H1 (cell line): Measurements from ENCODE around the gene FARP2. TPM values are rescaled to one million over a fixed set of nuclear protein-coding genes. Genes with fewer than 3 reads are reported as not detected.

ENCODE experiments used
- CTCF ChIA-PET: fragments of 300-600 bp; sonication (Branson Sonifier 250); formaldehyde crosslinking; loops from one replicate; lab custom pipeline; 2021; ENCODE audit not compliant: partially characterized antibody; lab: Charles Lee
- POLR2A ChIA-PET: fragments of 300-600 bp; sonication (Branson Sonifier 250); formaldehyde crosslinking; loops from one replicate; lab custom pipeline; 2021; ENCODE audit warnings: inconsistent platforms; ENCODE audit not compliant: partially characterized antibody; lab: Charles Lee
- DNase-seq, 2 experiments: peaks; one replicate each; pipeline versions ENCODE4 v3.0.0 to v3.0.0-alpha.2; 2010 to 2022; ENCODE audit warnings: low spot score in 2 of 2, low read depth in 1 of 2, mixed read lengths in 1 of 2
- FAIRE-seq: peaks from 2 replicates; lab custom pipeline; 2011; peaks lifted over from hg19 to GRCh38; lab: Jason Lieb, UNC
- H2AFZ ChIP-seq: 2 replicates; pipeline ENCODE4 v1.8.1; 2012; ENCODE audit warnings: low read length, inconsistent platforms
- H2AK5ac ChIP-seq: 2 replicates; pipeline ENCODE4 v1.6.1; 2013; ENCODE audit warnings: low read depth, low read length
- H2BK120ac ChIP-seq: replicated peaks from 2 replicates; pipeline ENCODE3; 2013; ENCODE audit warnings: low read depth, low read length, inconsistent platforms
- H2BK12ac ChIP-seq: 2 replicates; pipeline ENCODE4 v1.6.1; 2013; ENCODE audit warnings: low read depth, low read length
- H2BK15ac ChIP-seq: 2 replicates; pipeline ENCODE4 v1.6.1; 2013; ENCODE audit warnings: low read length
- H2BK20ac ChIP-seq: 2 replicates; pipeline ENCODE4 v1.6.1; 2013; ENCODE audit warnings: low read length
- H2BK5ac ChIP-seq: 2 replicates; pipeline ENCODE4 v1.6.1; 2013; ENCODE audit warnings: low read depth, low read length
- H3K14ac ChIP-seq: 2 replicates; pipeline ENCODE4 v1.6.1; 2013; ENCODE audit warnings: inconsistent platforms; ENCODE audit not compliant: insufficient read length
- H3K18ac ChIP-seq: 2 replicates; pipeline ENCODE4 v1.6.1; 2013; ENCODE audit warnings: low read length; ENCODE audit errors: extremely low read depth
- H3K23ac ChIP-seq: 2 replicates; pipeline ENCODE4 v1.6.1; 2013; ENCODE audit warnings: inconsistent platforms; ENCODE audit not compliant: insufficient read length
- H3K23me2 ChIP-seq: 2 replicates; pipeline ENCODE4 v1.6.1; 2013; ENCODE audit warnings: low read depth, low read length
- H3K27ac ChIP-seq: 2 replicates; pipeline ENCODE4 v1.6.1; 2011; ENCODE audit warnings: low read depth, low read length, inconsistent platforms
- H3K27me3 ChIP-seq, 4 experiments: replicated peaks in 1 of 4; 1 replicate in 1 of 4; 2 replicates in 3 of 4; pipeline versions ENCODE4 v1.6.1 to v1.8.1; 2011 to 2013; ENCODE audit warnings: low read length in 3 of 4, mild to moderate bottlenecking in 3 of 4, inconsistent platforms in 2 of 4, mixed read lengths in 2 of 4, moderate library complexity in 1 of 4; ENCODE audit not compliant: control insufficient read depth in 3 of 4, insufficient read depth in 3 of 4; ENCODE audit errors: extremely low read depth in 1 of 4
- H3K36me3 ChIP-seq, 4 experiments: 2 replicates each; pipeline versions ENCODE4 v1.6.1 to v1.8.1; 2011 to 2013; ENCODE audit warnings: mild to moderate bottlenecking in 4 of 4, low read length in 3 of 4, moderate library complexity in 2 of 4, control low read depth in 1 of 4, inconsistent platforms in 1 of 4; ENCODE audit not compliant: insufficient read depth in 4 of 4, control insufficient read depth in 2 of 4
- H3K4ac ChIP-seq: replicated peaks from 2 replicates; pipeline ENCODE3; 2013; ENCODE audit warnings: low read length, low read depth, mixed read lengths, inconsistent platforms; ENCODE audit not compliant: insufficient read length
- H3K4me1 ChIP-seq, 4 experiments: replicated peaks in 1 of 4; 1 replicate in 1 of 4; 2 replicates in 3 of 4; pipeline versions ENCODE4 v1.6.1 to v1.8.1; 2011 to 2013; ENCODE audit warnings: low read length in 3 of 4, inconsistent platforms in 2 of 4, mixed read lengths in 1 of 4; ENCODE audit not compliant: insufficient read depth in 4 of 4, control insufficient read depth in 3 of 4
- H3K4me2 ChIP-seq, 2 experiments: 2 replicates each; pipeline versions ENCODE4 v1.6.1 to v1.8.1; 2011 to 2013; ENCODE audit warnings: low read depth in 2 of 2, low read length in 2 of 2, control low read depth in 1 of 2, inconsistent platforms in 1 of 2, mild to moderate bottlenecking in 1 of 2; ENCODE audit not compliant: insufficient read depth in 1 of 2
- H3K4me3 ChIP-seq, 4 experiments: fragments of 200-600, 300-600 bp in 1 of 4; sonication (generic), shearing (Covaris generic), sonication (Bioruptor Twin) in 1 of 4; 2 replicates each; pipeline versions ENCODE4 v1.5.1 to v1.8.1; 2011 to 2016; ENCODE audit warnings: low read length in 4 of 4, low read depth in 3 of 4, control low read depth in 2 of 4, inconsistent platforms in 2 of 4, mild to moderate bottlenecking in 2 of 4, mixed read lengths in 1 of 4, moderate library complexity in 1 of 4; ENCODE audit not compliant: insufficient read depth in 2 of 4; ENCODE audit errors: extremely low read depth in 1 of 4
- H3K56ac ChIP-seq: replicated peaks from 2 replicates; pipeline ENCODE3; 2013; ENCODE audit warnings: low read depth, mild to moderate bottlenecking, mixed read lengths, low read length, inconsistent platforms; ENCODE audit not compliant: insufficient read length
- H3K79me1 ChIP-seq: 2 replicates; pipeline ENCODE4 v1.6.1; 2013; ENCODE audit warnings: low read depth, low read length, control low read depth
- H3K79me2 ChIP-seq, 2 experiments: 2 replicates each; pipeline versions ENCODE4 v1.6.1 to v1.8.1; 2012 to 2013; ENCODE audit warnings: low read length in 2 of 2, mild to moderate bottlenecking in 2 of 2, inconsistent platforms in 1 of 2; ENCODE audit not compliant: insufficient read depth in 2 of 2, control insufficient read depth in 1 of 2
- H3K9ac ChIP-seq, 4 experiments: replicated peaks in 1 of 4; 1 replicate in 1 of 4; 2 replicates in 3 of 4; pipeline versions ENCODE4 v1.6.1 to v1.8.1; 2011 to 2013; ENCODE audit warnings: low read depth in 3 of 4, low read length in 3 of 4, control low read depth in 2 of 4, mild to moderate bottlenecking in 2 of 4, moderate library complexity in 2 of 4, inconsistent platforms in 1 of 4; ENCODE audit errors: extremely low read depth in 1 of 4
- H3K9me3 ChIP-seq, 2 experiments: 2 replicates each; pipeline versions ENCODE4 v1.6.1 to v1.8.1; 2012 to 2013; ENCODE audit warnings: mild to moderate bottlenecking in 2 of 2, moderate library complexity in 2 of 2, control low read depth in 1 of 2, inconsistent platforms in 1 of 2, low read depth in 1 of 2, low read length in 1 of 2, mixed read lengths in 1 of 2; ENCODE audit not compliant: insufficient read depth in 2 of 2
- H4K20me1 ChIP-seq, 2 experiments: replicated peaks in 1 of 2; 2 replicates each; pipeline versions ENCODE3 to v1.8.1; 2011 to 2013; ENCODE audit warnings: inconsistent platforms in 2 of 2, low read length in 2 of 2, mild to moderate bottlenecking in 1 of 2; ENCODE audit not compliant: insufficient read depth in 2 of 2, control insufficient read depth in 1 of 2
- H4K5ac ChIP-seq: 2 replicates; pipeline ENCODE4 v1.6.1; 2013; ENCODE audit warnings: low read length, low read depth, mixed read lengths, inconsistent platforms; ENCODE audit not compliant: insufficient read length
- H4K8ac ChIP-seq: 2 replicates; pipeline ENCODE4 v1.8.0; 2013; ENCODE audit warnings: mild to moderate bottlenecking, moderate library complexity, low read length, inconsistent platforms; ENCODE audit not compliant: insufficient read depth; ENCODE audit errors: extremely low read depth
- H4K91ac ChIP-seq: replicated peaks from 2 replicates; pipeline ENCODE3; 2013; ENCODE audit warnings: low read length, mixed read lengths, inconsistent platforms; ENCODE audit not compliant: insufficient read length
- EGR1 ChIP-seq: IDR thresholded peaks from 2 replicates; pipeline ENCODE4 v1.6.1; 2011; ENCODE audit warnings: low read depth, low read length, borderline replicate concordance
- GTF2F1 ChIP-seq: IDR thresholded peaks from 2 replicates; pipeline ENCODE4 v1.6.1; 2012; ENCODE audit warnings: low read depth, low read length, improper control_type of control experiment, borderline replicate concordance
- HDAC6 ChIP-seq: IDR thresholded peaks from one replicate; pipeline ENCODE4 v1.7.1; 2012; ENCODE audit warnings: low read depth, mild to moderate bottlenecking, inconsistent platforms, low read length, moderate library complexity
- JUN ChIP-seq: IDR thresholded peaks from 2 replicates; pipeline ENCODE4 v1.6.1; 2011; ENCODE audit warnings: low read depth, mild to moderate bottlenecking, improper control_type of control experiment, low read length
- KDM1A ChIP-seq: fragments of 200-600, 300-600 bp; sonication (generic); IDR thresholded peaks from 2 replicates; pipeline ENCODE4 v1.7.1; 2016; ENCODE audit warnings: mild to moderate bottlenecking, low read length, borderline replicate concordance
- PHF8 ChIP-seq: fragments of 200-600 bp; sonication (generic); conservative IDR thresholded peaks from 2 replicates; pipeline ENCODE4 v1.7.1; 2012; ENCODE audit warnings: low read depth, mild to moderate bottlenecking, inconsistent platforms, low read length, moderate library complexity
- RFX5 ChIP-seq: IDR thresholded peaks from 2 replicates; pipeline ENCODE4 v1.6.1; 2011; ENCODE audit warnings: low read depth, low read length, improper control_type of control experiment, borderline replicate concordance
- SIRT6 ChIP-seq: IDR thresholded peaks from one replicate; pipeline ENCODE4 v1.7.1; 2012; ENCODE audit warnings: low read length, inconsistent platforms
- SUZ12 ChIP-seq: fragments of 200-600 bp; sonication (generic); IDR thresholded peaks from 2 replicates; pipeline ENCODE4 v1.6.1; 2012; ENCODE audit warnings: mild to moderate bottlenecking, inconsistent platforms, low read length, moderate library complexity, mixed read lengths
- TAF7 ChIP-seq: optimal IDR thresholded peaks from 2 replicates; pipeline ENCODE3; 2011; ENCODE audit warnings: low read depth, mild to moderate bottlenecking, inconsistent platforms, low read length, moderate library complexity, borderline replicate concordance
- WGBS, 2 experiments: shearing (Covaris generic) in 1 of 2; methylation state at CpG; one replicate each; pipeline versions ENCODE4 v1.1.6 to v1.1.7; 2013 to 2015; ENCODE audit warnings: low lambda C conversion rate in 2 of 2, mixed read lengths in 2 of 2, inconsistent platforms in 1 of 2, low coverage in 1 of 2, missing lambda C conversion rate in 1 of 2; ENCODE audit not compliant: insufficient replicate concordance in 2 of 2, insufficient coverage in 1 of 2, insufficient read length in 1 of 2; ENCODE audit errors: extremely low coverage in 1 of 2, missing lambda C conversion rate in 1 of 2; 5-methylcytosine and 5-hydroxymethylcytosine counted together
- polyA plus RNA-seq, 7 experiments: library from polyadenylated mRNA; depleted of rRNA in 3 of 7; stranded (reverse) in 5 of 7; unstranded in 2 of 7; fragments of >200 nt in 5 of 7; fragments of 200-250 nt in 2 of 7; gene quantifications; 1 replicate in 5 of 7; 2 replicates in 1 of 7; 4 replicates in 1 of 7; pipeline versions ENCODE4 v1.2.1 to v1.2.3, GENCODE V29; 2011 to 2013; ENCODE audit warnings: missing spikeins in 2 of 7, mixed read lengths in 2 of 7
- total RNA-seq: library from RNA; stranded (reverse); fragmentation: NEBNext Ultra II Directional; extraction: Animal tissue kit (Norgen Biotek cat#: 25700); gene quantifications from 2 replicates; pipeline ENCODE4 v1.2.1, GENCODE V29; 2021
- TF ChIP-seq, protein P1 (sequence below), 3 experiments: IDR thresholded peaks; 1 replicate in 2 of 3; 2 replicates in 1 of 3; pipeline versions ENCODE4 v1.5.1 to v1.6.1; 2011; ENCODE audit warnings: low read length in 3 of 3, mild to moderate bottlenecking in 3 of 3, inconsistent platforms in 2 of 3, low read depth in 1 of 3, moderate library complexity in 1 of 3; ENCODE audit not compliant: insufficient read depth in 1 of 3; ENCODE audit errors: control extremely low read depth in 1 of 3

FARP2 gene
- total and polyA plus RNA-seq, 2 of the 8 experiments (the other 6 are each of a cell fraction or from before 2014, with no cell fraction given) = 12.4 to 33.4 TPM

DNA sequence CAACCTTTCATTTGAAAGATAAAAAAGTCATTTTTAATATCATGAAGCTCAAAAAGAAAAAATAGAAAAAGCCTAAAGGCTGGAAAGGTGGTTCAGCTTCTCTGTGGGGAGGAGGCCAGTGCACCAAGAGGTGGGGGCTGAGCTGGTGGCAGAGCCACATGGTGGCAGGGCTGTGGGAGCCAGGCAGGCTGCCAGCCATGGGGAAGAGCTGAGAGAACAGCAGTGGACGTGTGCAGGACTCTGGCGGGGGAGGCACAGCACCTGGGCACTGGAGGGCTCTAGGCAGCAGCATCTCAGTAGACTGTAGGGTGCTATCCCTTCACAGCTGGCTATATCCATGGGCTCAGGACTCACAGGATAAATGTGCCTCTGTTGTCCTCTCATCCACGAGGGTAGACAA lies 104.5 kb downstream of the FARP2 start:
- H3K14ac ChIP-seq = no peak overlapping the region
- no peaks in the 10 kb centered on the region for H3K9me3 ChIP-seq
- no peak for FAIRE-seq
- DNase-seq = no peak
- no peak overlapping the region for H3K27ac ChIP-seq
- H4K91ac ChIP-seq = no peak overlapping the region
- no peak overlapping the region for H3K9ac ChIP-seq
- WGBS, 2 experiments = 83% methylated on average over 3 of the region's 3 CpGs; no CpG with 5 or more reads in 1 of the 2 experiments
- H3K23me2 ChIP-seq = no peaks in the 10 kb centered on the region; the same call in 1 of the 2 replicates
- no peak overlapping the region for H3K56ac ChIP-seq
- H3K18ac ChIP-seq = no peak overlapping the region
- H3K36me3 ChIP-seq = no peaks in the 10 kb centered on the region
- no peak overlapping the region for H3K23ac ChIP-seq
- H4K5ac ChIP-seq = no peak overlapping the region
- no peaks in the 10 kb centered on the region for H3K79me2 ChIP-seq
- H3K4me3 ChIP-seq = no peak overlapping the region
- peaks cover 0 to 3% of the 10 kb centered on the region in 2 experiments for H4K20me1 ChIP-seq
- no peaks in the 10 kb centered on the region; a peak in 1 of 7 replicates for H3K27me3 ChIP-seq
- H2BK120ac ChIP-seq = no peak overlapping the region
- no peak overlapping the region for H4K8ac ChIP-seq
- H2BK5ac ChIP-seq = no peak overlapping the region
- no peaks in the 10 kb centered on the region for H3K79me1 ChIP-seq
- H2AK5ac ChIP-seq = no peak overlapping the region
- no peak overlapping the region; the same call in 1 of the 2 replicates for H2BK15ac ChIP-seq
- H2BK12ac ChIP-seq = no peak overlapping the region
- H2AFZ ChIP-seq = no peak overlapping the region
- no peak overlapping the region for H3K4me2 ChIP-seq
- H3K4me1 ChIP-seq = 0 out of 7 replicates have a peak, but pooled peaks cover 0 to 4% (median 0%) of the 10 kb centered on the region in 4 experiments
- no peak overlapping the region for H3K4ac ChIP-seq
- POLR2A ChIA-PET = interaction anchor here (1.0 to 1.1 kb wide), 2 partner anchors 10 to 46 kb away, joined by 3 to 5 read pairs; no protein-coding TSS in a partner anchor
- CTCF ChIA-PET = interaction anchor here (0.9 to 1.4 kb wide), 5 partner anchors 9 to 69 kb away, joined by 3 to 5 read pairs (median 3); no protein-coding TSS in a partner anchor
- H2BK20ac ChIP-seq = no peak overlapping the region
- TF ChIP-seq RFX5 = no peak
- TF ChIP-seq KDM1A = no peak
- TF ChIP-seq HDAC6 = no peak
- no peak for TF ChIP-seq GTF2F1
- no peak for TF ChIP-seq JUN
- TF ChIP-seq TAF7 = no peak
- no peak for TF ChIP-seq EGR1
- TF ChIP-seq SIRT6 = no peak
- TF ChIP-seq, protein P1, sequence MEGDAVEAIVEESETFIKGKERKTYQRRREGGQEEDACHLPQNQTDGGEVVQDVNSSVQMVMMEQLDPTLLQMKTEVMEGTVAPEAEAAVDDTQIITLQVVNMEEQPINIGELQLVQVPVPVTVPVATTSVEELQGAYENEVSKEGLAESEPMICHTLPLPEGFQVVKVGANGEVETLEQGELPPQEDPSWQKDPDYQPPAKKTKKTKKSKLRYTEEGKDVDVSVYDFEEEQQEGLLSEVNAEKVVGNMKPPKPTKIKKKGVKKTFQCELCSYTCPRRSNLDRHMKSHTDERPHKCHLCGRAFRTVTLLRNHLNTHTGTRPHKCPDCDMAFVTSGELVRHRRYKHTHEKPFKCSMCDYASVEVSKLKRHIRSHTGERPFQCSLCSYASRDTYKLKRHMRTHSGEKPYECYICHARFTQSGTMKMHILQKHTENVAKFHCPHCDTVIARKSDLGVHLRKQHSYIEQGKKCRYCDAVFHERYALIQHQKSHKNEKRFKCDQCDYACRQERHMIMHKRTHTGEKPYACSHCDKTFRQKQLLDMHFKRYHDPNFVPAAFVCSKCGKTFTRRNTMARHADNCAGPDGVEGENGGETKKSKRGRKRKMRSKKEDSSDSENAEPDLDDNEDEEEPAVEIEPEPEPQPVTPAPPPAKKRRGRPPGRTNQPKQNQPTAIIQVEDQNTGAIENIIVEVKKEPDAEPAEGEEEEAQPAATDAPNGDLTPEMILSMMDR (IDR thresholded peaks at IDR 0.05; ENCODE audit: control extremely low read depth in 1 of 3, insufficient read depth in 1 of 3, low read depth in 1 of 3, low read length in 3 of 3) = no peak
- TF ChIP-seq PHF8 = no peak
- TF ChIP-seq SUZ12 = no peak
